IMR-90 (cell line): ENCODE results near the gene SNCG.

Experiments used
- BHLHE40 ChIP-seq: fragments of 150-350 bp; IDR thresholded peaks from 2 replicates; pipeline ENCODE4 v1.6.1; 2016; ENCODE audit warnings: mild to moderate bottlenecking, low read depth, low read length
- CEBPB ChIP-seq: IDR thresholded peaks from 2 replicates; pipeline ENCODE4 v1.6.1; 2012; ENCODE audit warnings: low read depth, low read length, improper control_type of control experiment
- CTCF ChIP-seq: conservative IDR thresholded peaks from 2 replicates; pipeline ENCODE4 v1.5.1; 2012; ENCODE audit warnings: mild to moderate bottlenecking, low read depth, low read length, improper control_type of control experiment
- MAFK ChIP-seq: IDR thresholded peaks from 2 replicates; pipeline ENCODE4 v1.6.1; 2012; ENCODE audit warnings: low read depth, low read length, improper control_type of control experiment
- MAZ ChIP-seq: IDR thresholded peaks from 2 replicates; pipeline ENCODE4 v1.6.1; 2012; ENCODE audit warnings: low read depth, mild to moderate bottlenecking, low read length, improper control_type of control experiment, moderate library complexity, borderline replicate concordance
- MXI1 ChIP-seq: IDR thresholded peaks from 2 replicates; pipeline ENCODE4 v1.6.1; 2012; ENCODE audit warnings: low read depth, mild to moderate bottlenecking, low read length, moderate library complexity, borderline replicate concordance
- POLR2A ChIP-seq: IDR thresholded peaks from 2 replicates; pipeline ENCODE4 v1.6.1; 2012; ENCODE audit warnings: mild to moderate bottlenecking, low read depth, low read length
- RAD21 ChIP-seq: IDR thresholded peaks from 2 replicates; pipeline ENCODE4 v1.6.1; 2012; ENCODE audit warnings: low read length, improper control_type of control experiment
- RCOR1 ChIP-seq: IDR thresholded peaks from 2 replicates; pipeline ENCODE4 v1.6.1; 2012; ENCODE audit warnings: mild to moderate bottlenecking, low read length, improper control_type of control experiment; ENCODE audit not compliant: insufficient replicate concordance
- RFX5 ChIP-seq: IDR thresholded peaks from 2 replicates; pipeline ENCODE4 v1.8.0; 2012; ENCODE audit warnings: low read depth, mild to moderate bottlenecking, low read length, moderate library complexity
- USF2 ChIP-seq: fragments of 150-350 bp; IDR thresholded peaks from 2 replicates; pipeline ENCODE4 v1.6.1; 2017; ENCODE audit warnings: mild to moderate bottlenecking, antibody characterized with exemption, low read length, low read depth

- TF ChIP-seq RFX5 (no peak), CTCF (no peak), MXI1 (no peak), BHLHE40 (no peak), USF2 (no peak), CEBPB (no peak), RAD21 (no peak), RCOR1 (no peak), POLR2A (no peak), MAZ (no peak), MAFK (no peak)
These were observed 2.5 kb downstream of the SNCG start for GRCh38 chr10:86960863-86961434.
